ENCODE results near the gene TBC1D24.

Gene TBC1D24

DNA sequence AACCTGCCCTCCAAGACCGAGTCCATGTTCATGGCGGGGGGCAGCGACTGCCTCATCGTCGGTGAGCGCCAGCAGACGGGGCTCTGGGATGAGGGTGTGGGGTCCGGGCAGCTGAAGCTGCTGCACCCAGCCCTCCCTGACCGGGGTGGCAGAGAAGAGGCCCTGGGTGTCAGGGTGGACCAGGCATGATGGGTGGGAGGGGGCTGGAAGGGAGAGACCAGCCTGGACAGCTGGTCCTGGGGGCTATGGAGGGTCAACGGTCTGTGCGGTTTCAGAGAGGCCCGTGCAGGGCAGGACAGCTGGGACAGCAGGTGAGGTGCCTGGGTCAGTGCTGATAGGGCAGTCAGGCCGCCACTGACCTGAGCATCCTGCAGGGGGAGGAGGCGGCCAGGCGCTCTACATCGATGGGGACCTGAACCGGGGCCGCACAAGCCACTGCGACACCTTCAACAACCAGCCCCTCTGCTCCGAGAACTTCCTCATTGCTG lies 25.5 kb downstream of the TBC1D24 start:
- DNase-seq, result no peak

DNA sequence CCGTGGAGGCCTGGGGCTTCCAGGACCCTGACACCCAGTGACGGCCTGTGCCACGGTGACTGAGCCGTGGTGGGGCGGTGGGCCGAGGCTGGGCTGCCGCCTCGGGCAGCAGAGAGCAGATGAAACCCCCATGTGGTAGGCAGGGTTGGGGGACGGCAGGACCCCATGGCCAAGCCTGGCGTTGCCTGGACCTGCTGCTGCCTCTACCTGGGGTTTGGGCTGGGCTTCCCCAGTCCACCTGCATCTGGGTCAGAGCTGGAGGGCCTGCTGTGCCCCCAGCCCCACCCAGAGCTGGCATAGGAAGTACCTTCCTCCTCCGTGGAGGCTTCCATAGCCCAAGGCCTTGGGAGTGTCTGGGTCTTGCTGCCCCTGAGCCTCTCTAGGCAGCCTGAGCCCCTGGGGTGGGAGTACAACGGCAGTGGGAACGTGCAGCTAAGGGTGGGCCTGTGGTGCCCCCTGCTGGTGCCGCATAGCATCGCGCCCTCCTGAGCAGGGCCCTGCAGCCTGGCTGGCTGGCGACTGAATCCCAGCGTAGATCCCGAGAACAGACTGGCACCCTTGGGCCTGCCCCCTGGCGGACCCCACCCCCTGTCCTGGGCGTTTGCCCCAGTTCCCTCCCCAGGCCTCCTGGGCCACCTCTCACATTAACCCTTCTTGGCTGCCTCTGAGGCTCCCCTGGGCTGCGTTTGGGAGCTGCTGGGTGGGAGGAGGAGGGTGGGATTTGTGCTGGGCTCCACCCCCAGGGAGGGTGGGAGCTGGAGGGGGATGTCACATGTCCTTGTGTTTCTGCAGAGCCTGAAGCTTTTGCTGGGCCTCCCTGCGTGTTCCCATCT lies 26.2 kb downstream of the TBC1D24 start:
- no peak for DNase-seq

DNA sequence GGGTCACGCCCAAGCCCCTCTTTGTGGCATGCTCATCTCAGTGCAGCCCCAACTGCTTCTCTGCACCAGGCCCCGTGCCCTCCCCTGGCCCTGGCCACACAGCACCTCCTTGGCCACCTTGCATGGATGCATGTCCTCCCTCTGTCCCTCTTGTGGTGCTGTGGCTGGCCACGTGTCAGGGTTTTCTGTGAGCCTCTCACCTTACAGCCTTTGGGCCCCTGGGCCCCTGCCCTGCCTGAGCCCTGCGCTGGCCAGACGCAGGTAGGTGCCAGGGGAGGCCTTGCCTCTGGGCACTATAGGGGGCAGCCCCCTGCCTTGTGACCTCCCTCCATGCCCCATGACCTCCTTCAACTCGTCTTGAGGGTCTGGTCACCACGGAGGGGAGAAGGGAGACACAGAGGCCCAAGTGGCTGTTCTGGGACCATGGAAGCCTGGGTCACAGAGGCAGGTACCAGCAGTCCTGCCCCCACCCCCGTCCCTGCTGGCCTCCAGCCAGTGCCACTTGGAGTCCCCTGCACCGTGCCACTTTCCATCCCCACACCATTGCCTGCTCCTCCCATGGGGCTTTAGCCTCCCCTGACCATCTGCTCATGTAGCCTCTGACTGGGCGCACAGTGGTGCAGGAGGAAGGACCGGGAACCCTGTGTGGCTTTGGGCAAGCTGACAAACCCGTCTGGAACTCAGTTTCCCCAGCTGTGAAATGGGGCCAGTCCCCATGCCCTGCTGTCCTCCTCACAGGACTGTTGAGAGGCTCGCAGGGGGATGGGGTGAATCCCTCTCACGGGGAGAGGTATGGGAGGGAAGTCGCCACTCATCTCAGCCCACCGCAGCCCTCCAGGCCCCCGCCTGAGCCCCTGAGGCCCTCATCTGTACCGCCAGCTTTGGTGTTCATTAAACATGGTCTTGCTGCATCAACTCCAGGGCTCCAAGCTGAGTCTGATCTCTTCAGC lies 27.3 kb downstream of the TBC1D24 start:
- DNase-seq, result no peak

DNA sequence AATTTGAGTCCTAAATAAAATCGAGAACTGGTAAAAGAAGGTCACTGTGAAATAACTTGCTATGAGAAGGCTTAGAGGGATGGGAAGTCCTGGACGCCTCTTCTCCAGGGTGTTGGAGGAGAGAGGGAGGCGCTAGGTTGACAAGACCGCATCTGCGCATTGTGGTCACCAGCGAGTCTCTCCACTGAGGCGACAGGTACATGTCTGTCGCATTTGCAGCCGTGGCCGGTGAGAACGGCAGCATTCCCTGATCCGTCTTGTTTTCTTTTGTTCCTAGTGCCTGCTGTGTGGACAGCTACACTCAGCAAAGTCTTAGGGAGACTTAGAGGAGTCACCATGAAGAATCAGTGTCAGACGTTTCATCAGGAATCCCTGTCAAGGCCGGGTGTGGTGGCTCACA lies 30.8 kb downstream of the TBC1D24 start:
- DNase-seq, result no peak

DNA sequence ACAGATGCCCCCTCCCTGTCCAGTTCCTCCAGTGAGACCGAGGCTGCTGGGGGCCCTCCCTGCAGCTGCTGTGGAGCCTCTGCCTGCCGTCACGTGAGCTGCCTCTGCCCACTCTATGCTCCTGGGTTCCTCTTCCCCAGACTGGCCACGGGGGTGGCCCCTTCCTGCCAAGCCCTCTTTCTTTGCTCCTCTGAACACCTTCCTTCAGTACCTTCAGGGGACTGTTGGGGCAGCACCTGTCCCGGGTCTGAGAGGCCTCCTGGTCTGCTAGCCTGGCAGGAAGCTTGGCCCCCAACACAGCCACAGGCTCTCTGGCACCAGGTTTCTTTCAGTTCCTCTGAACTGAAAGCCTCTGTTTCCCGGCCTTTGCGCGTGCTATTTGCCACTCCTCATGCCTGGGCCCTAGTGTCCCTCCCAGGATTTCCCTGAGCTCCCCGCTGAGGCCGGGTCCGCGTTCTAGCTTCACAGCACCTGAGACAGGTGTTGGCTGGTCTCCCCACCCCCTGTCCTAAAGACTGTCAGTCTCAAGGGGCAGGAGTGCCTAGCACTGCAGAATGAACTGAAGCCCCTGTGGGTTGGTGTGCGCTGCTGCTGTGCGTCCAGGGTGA lies 32.2 kb downstream of the TBC1D24 start:
- no peak for DNase-seq

DNA sequence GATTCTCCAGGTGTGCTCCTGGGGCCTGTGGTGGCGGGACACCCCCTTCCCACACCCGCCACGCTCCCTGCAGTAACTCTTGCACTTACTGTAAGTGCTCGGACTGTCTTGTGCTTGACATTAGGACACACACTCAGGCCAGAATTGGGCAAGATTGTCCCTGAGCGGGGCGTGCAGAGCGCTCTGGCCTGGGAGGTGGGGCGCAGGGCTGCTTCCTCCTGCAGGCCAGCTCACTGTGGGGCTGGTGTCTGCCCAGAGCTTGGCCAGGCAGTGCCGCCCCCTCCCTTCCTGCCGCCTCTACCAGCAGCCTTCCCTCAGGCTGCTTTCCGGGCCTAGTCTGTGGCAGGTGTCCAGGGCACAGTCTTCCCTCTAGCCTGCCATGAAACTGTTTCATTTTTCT lies 32.7 kb downstream of the TBC1D24 start:
- no peak for DNase-seq

DNA sequence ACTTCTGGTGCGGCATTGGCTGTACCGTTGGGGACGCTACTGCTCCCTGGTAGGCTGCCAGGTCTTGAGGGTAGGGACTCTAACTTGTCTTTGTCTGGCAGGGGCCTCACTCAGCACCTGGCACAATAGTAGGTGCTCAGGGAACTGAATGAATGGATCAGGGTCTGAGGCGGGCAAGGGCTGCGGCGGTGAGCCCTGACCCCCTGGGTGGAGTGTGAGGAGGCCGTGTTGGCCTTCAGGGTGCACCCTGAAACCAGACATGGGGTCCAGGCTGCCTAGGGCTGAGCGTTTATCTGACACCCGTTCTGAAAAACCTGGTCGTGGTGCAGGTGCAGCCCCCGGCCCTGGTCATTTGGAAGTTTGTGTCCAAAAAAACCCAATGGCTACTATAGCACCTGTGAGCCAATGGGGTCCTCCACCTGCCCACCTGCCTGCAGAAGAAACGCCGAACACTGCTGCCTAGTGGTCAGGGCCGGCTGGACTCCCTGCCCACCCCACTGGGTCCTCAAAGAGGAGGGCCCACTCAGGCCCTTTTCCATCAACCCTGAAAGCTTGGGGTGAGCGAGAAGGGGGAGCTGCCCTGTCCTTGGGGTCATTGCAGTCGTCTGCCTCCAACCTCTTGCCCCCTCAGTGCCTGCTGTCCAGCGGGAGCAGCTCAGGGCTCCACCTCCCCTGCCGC lies 33.9 kb downstream of the TBC1D24 start:
- no peak for DNase-seq

DNA sequence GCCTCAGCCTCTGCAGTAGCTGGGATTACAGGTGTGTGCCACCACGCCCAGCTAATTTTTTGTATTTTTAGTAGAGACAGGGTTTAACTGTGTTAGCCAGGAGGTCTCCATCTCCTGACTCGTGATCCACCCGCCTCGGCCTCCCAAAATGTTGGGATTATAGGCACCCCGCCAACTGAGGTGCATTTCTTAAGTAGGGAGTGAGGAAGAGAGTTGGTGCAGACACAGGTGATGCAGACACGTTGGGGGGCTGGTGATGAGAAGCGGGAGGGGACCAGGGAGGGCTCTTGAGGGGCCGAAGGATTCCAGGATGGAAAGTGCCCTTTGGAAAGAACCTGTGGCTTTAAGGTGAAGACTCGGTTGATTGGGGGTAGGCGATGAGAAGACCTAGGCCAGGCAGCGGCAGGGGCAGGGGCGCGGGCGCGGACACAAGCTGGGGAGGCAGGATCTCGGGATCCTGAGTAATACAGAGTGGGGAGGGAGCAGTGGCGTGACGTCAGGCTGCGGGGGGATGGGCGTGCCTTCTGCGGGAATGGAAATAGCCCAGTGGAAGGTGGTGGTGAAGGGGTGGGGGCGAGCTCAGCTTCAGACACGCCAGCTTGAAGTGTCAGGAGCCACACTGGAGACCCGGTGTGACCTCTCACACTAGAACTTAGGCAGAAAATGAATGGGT lies 36.3 kb downstream of the TBC1D24 start:
- no peak for DNase-seq

DNA sequence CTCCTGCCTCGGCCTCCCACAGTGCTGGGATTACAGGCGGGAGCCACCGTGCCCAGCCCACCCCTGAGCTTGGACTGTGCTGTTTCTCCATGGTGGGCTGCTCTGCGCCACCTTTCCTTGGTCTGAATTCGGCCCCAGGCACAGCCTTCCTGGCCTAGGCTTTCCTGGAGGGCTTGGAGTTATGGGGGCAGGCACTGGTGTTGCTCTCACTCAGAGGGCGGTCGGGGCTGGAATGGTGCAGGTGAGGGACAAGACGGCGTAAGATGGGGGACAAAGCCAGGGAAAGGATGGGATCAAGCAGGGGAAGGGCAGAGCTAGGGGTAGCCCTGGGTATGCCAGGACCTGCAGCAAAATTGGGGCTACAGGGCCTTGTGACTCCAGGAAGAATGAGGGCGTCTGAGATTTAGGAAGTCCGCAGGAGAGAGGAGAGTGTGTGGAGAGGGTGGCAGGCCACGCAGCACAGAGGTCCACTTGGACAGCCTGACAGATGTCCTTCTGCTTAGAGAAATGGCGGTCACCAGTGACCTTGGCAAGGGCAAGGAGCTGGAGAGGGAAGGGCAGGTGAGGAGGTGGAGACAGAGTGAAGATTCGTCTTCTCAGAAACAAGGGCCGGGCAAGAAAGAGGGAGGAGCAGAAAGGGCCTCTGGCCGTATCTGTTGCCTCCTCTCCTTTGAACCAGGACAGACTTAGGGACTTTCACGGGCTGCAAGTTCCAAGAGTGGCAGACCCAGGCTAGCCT lies 37.2 kb downstream of the TBC1D24 start:
- DNase-seq, result no peak

DNA sequence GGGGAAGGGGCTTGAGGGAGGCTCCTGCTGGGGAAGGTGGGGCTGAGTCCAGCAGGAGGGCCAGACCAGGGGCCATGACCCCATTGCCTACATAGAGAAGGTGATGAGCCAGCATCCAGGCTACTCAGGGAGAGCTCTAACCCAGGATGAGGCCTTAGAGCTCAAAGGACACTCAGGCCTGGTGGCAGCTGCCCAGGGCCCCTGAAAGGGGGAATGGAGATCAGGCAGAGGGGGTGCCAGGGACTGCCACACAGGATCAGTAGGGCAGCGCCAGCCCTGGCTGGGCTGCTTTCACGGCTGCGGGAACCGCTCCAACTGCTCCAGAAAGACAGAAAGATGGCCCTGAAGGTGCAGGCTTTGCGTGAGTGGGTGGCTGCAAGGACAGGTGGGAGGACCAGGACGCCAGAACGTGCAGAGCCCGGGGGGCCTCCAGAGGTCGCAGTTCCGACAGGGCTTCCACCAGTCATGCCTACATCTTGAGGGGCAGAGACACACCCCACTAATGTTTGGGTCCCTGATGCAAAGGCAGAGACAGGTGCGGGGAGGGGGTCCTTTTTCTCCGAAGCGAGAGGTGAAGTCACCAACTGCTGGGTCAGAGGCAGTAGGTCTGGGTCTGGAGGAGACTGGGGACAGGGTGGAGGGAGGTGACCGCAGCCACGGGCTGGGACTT lies 37.9 kb downstream of the TBC1D24 start:
- DNase-seq, result no peak

DNA sequence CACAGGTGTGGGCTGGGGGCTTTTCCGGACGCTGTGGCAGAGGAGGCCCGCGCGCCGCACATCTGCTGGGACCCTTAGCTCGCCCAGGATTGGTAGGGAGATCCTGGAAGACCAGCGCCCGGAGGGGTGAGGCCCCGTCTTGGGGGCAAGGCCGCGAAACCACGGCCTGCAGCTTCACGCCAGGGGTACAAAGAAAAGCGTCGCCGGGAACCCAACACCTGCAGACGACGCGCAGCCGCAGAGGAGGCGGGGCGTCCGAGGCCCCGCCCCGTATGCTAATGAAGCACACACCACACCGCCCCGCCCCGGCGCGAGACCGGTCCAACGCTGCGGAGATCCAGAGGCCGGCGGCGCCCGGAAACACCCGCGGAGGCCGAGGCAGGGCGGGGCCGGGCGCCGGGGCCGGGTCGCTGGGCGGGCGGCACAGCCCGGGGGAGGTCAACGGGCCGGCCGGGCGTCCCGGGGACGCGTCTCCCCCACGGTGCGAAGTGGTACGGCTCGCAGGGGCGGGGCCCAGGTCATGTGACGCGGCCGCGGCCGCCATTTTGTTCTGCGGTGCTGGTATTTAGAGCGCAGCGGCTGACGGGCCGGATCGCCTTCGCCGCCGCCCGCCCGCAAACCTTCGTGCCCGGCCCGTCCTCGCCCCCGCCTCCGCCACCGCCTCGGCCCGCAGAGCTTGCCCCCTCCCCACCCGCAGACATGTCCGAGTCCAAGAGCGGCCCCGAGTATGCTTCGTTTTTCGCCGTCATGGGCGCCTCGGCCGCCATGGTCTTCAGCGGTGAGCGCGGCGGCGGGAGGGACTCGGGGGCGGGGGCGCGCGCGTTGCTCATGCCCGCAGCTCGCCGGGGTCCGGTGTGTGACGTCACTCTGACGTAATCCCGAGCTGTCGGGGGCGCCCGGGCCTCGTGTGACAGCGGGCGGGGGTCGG lies 38.7 kb downstream of the TBC1D24 start, which contains the start of gene ATP6V0C:
Gene ATP6V0C (plus strand): TSS at position 548 of the 928 bp plus-strand sequence. CDS start 152 bp downstream, at position 700.
- peak; percentile 88 for DNase-seq

DNA sequence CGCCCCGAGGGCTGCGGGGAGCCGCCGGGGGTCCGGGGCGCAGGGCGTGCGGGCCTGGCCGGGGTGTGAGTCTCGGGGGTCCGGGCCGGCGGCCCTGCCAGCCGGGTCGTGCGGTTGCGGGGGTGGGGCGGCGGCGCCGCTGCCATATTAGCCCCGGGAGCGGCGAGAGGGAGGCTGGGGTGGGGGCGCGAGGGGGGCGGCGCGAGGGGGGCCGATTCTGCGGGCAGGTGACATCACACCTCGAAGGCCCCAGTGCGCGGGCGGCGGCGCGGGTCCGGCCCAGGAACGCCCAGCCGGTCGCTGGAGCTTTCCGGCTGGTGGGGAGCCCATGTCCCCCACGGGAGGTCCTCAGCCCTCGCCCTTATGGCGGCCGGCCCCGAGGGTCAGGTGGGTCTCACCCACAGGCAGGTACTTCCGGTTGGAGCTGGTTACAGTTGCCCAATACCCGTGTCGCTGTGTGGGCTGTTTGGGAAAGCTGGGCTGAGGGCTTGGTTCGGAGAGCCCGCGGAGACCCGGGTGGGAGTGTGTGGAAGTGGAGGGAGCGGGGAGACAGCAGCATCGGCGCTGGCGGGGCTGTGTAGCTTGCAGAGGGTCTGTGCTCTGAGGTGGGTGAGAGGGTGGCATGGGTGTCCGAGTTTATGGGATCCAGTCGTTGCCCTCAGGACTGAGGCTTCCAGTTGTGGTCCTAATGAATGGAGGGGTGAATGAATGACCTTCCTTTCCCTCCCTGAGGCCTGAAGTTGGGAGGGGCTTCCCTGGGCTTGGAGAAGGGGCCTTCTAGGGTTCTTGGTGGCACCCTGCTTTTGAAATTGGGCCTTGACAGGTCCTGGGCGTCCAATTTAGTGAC lies 39.6 kb downstream of the TBC1D24 start:
- no peak for DNase-seq

DNA sequence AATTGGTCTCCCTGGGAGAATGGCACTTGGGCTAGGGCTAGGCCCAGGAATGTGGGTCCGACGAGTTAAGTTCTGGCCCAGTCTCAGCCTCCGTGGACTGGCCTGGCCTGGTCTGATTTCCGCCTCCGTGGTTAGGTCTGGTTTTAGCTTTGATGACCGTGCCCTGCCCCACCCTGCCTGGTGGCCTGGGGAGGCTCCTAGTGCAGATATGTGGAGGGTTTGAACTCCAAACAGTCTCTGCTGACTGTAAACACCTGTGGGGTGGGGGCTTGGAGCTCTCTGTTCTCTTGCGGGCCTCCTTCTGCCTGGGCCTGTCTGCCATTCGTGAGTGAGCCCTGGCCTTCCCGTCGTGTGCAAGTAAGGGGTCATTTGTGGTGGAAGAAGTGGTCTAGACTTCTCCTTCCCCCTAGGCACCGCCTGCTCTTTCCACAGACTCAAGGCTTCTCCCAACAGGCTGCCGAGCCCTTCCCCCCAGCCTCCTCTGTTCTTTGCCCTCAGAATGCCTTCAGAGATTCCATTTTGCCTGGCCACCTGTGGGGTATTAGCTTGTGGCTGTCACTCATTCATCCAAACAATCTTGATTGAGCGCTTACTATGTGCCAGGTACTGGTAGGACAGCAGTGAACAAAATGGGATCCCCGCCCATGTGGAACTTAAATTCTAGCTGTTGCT lies 40.4 kb downstream of the TBC1D24 start:
- DNase-seq, result no peak

DNA sequence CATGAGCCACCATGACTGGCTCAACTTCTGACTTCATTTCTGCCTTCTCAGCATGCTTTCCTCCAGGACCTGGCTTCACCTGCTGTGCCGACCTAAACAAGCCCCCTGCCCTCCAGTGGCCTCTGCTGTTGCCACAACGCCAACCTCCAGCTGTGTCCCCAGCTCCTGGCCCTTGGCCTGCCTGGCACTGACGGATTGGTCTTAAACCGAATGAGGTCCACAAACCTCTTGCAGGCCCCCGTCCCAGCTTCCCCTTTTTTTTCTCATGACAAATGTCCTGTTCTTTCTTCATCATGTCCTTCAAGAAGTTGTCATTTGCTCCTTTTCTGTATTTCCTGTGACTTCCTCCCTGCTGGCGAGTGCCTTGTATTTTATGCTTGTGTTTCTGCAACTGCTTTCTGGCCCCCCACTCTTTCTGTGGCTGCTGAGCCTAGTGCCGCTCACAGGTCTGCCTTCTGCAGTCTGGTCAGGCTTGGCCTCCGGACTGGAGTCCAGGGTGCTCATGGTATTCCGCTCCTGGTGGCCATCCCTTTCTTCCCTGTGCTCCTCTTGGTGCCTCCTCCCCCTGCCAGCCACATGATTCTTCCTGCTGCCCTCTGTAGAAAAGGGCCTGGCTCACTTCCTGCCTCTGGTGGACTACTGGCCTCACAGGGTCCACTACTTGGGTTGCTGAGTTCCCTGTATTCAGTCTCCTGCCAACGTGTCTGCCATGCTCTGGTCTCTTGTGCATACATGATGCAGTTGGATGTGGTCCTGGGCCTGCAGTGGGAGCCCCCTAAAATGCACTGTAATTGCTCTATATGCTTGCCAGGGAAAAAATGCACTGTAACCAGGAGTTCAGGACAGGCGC lies 41.7 kb downstream of the TBC1D24 start:
- no peak for DNase-seq

DNA sequence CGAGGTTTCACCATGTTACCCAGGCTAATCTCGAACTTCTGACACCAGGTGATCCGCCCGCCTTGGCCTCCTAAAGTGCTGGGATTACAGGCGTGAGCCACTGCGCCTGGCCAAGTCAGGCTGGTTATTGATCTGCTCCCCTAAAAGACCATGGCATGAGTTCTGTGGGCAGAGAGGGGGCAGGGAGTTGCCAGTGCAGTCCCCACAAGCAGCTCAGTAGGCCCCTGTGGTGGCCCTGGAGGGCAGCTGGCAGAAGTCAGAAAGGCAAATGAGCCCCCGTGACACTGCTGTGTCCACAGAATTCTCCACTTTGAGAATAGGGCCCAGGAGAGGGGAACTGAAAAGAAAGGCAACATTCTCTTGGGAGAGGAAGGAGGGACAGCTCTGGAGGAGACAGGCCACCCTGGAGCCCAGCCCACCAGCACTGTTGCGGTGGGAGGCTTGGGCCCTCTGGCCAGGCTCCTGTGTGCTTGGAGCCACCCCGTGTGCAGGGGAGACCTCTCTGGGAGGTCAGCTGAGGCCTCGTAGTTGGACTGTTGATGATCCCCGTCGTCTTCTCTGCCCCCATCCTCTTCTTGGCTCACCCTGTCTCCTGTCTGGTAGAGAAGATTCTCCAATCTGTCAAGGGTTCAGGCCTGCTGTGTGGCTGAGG lies 43.2 kb downstream of the TBC1D24 start:
- no peak for DNase-seq
